Measurements from ENCODE around the gene CCDC142. TPM values are rescaled to one million over a fixed set of nuclear protein-coding genes. Genes with fewer than 3 reads are reported as not detected.

The CCDC142 gene
- total and polyA plus RNA-seq, 9 of the 15 experiments (the other 6 are each of a cell fraction or from before 2014, with no cell fraction given), result 0.55 to 11.7 (median 7.2) TPM

- no peak for TF ChIP-seq E2F6 (IDR thresholded peaks at IDR 0.05; ENCODE audit: borderline replicate concordance in 1 of 2, extremely low read depth in 1 of 2, insufficient read depth in 1 of 2, insufficient read length in 1 of 2, low read depth in 1 of 2, low read length in 1 of 2, poor library complexity in 1 of 2, severe bottlenecking in 1 of 2)
- 0 out of 2 replicates have a peak, but pooled peaks have one; percentile 9 for TF ChIP-seq MAFK (IDR thresholded peaks at IDR 0.05; ENCODE audit: low read length)
Observed at GRCh38 chr2:74439803-74440377, 42.9 kb downstream of the CCDC142 start (continued).

- Histone ChIP-seq H3K79me2 (ENCODE audit: control insufficient read depth, insufficient read depth, low read length) (no peaks in the 10 kb centered on the region), H3K9ac (ENCODE audit: insufficient read depth in 1 of 2, low read depth in 2 of 2, low read length in 2 of 2) (peak overlapping the region; percentile 65 to 94; a peak in 3 of 4 replicates), H3K27me3 (ENCODE audit: control insufficient read depth in 2 of 2, insufficient read depth in 2 of 2, low read length in 2 of 2) (no peaks in the 10 kb centered on the region), H3K27ac (ENCODE audit: extremely low read depth, low read depth, low read length) (no peak overlapping the region), H3K4me1 (replicated peaks in 1 of 2; ENCODE audit: control insufficient read depth in 2 of 2, insufficient read depth in 2 of 2, low read length in 2 of 2) (peaks cover 21 to 45% of the 10 kb centered on the region in 2 experiments; a peak in 4 of 5 replicates), H3K4me2 (ENCODE audit: insufficient read depth, low read length) (peak overlapping the region; percentile 87; the same call in 1 of the 2 replicates), H3K9me3 (replicated peaks; ENCODE audit: control insufficient read depth, insufficient read depth, low read depth, low read length) (no peaks in the 10 kb centered on the region), H4K20me1 (replicated peaks; ENCODE audit: control insufficient read depth, insufficient read depth, low read length) (no peaks in the 10 kb centered on the region), H3K36me3 (ENCODE audit: control insufficient read depth, insufficient read depth, low read length) (no peaks in the 10 kb centered on the region), H2AFZ (ENCODE audit: low read depth, low read length) (peak overlapping the region; percentile 98), H3K9me1 (ENCODE audit: control insufficient read depth, insufficient read depth, low read length) (no peaks in the 10 kb centered on the region), H3K4me3 (peak overlapping the region; percentile 41; the same call in 1 of the 2 replicates)
- in situ Hi-C loops (cut with MboI), result no loop called here
- BruUV-seq (replicated peaks), result no TSS peak
- CTCF ChIA-PET (ENCODE audit: low intra/inter-chr PET ratio), result no interaction called here
- intact Hi-C loops (cut with micrococcal nuclease), result no loop called here
- POLR2A ChIA-PET, result interaction anchor here (1.2 to 1.7 kb wide), 3 partner anchors 10 to 15 kb away, joined by 3 to 9 read pairs (median 7); partner anchors contain the start of gene INO80B
- WGBS (ENCODE audit: insufficient coverage, low coverage, missing lambda C conversion rate), result 56% methylated on average over 3 of the region's 3 CpGs
- ATAC-seq (no peak), FAIRE-seq (no peak), DNase-seq (ENCODE audit: extremely low read depth in 1 of 4, low spot score in 3 of 4) (no peak)
- TF ChIP-seq DACH1 (IDR thresholded peaks at IDR 0.05; ENCODE audit: partially characterized antibody), result no peak
- no peak for TF ChIP-seq ZBTB26 (CRISPR knock-in tag; IDR thresholded peaks at IDR 0.05)
- no peak for TF ChIP-seq SMARCA4 (IDR thresholded peaks at IDR 0.05)
- TF ChIP-seq ZNF318 (IDR thresholded peaks at IDR 0.05; ENCODE audit: borderline replicate concordance in 1 of 2, low read depth in 1 of 2), result no peak
- TF ChIP-seq PTRF (tag; IDR thresholded peaks at IDR 0.05), result no peak
- TF ChIP-seq ESRRA (IDR thresholded peaks at IDR 0.05; ENCODE audit: borderline replicate concordance, low read depth), result no peak
Observed at GRCh38 chr2:74439373-74439772, 43.4 kb downstream of the CCDC142 start.

All from K562 (cell line).